HK-2 (cell line): ENCODE results near the gene WDR38.

Source experiments
- DNase-seq: peaks from one replicate; pipeline ENCODE4 v3.0.0-alpha.2; 2018; ENCODE audit not compliant: unreplicated experiment

Gene WDR38

DNA sequence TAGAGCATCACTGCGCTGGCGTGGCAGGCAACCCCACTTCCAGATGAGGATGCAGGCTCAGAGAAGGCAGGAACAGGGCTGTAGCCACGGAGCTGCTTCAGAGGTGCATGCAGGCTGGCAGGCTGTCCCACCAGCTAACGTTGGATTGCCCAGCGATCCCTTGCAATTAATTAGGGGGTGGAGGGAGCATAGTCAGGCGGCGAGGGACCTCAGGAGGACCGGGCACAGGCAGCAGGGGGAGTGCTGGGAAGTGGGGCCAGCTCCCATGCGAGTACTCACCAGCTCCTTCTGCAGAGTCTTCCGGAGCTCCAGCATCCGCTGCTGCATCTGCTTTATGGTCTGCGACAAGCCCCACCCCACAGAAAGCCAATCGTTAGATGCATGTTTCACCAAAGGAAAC lies 29.0 kb downstream of the WDR38 start:
- DNase-seq = no peak

DNA sequence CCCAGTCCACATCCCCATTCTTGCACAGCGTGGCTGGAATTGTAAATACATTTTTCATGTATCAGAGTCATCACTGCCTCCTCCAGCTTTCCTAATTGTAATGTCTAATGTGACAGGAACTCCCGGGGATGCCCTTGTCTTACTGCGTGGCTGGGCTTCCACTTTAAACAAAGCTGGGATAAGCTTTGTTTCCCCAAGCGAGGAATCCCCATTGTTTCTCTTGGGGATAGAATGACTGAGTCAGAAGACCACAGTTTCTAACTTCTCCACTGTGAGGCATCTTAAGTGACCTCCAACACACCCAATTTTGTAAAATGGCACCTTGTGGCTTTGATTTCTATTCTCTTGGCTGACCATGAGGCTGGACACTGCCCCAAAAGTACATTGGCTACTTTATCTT lies 31.1 kb downstream of the WDR38 start:
- no peak for DNase-seq

DNA sequence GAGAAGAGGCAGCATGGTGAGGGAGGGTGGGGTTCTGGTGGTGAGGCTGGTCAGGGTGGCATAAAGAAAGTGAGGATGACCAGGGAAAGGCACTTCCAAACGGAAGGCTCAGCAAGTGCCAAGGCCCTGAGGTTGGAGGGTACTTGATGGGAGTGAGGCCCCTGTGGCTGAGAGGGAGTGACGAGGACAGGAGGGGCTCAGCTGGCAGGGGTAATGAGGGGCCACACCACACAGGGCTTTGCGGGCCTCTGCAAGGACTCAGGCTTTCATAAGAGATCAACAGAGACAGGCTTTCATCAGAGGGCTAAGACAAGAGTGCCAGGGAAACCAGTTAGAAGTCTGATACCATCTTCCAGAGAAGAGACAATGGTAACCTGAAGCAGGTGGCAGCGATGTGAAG lies 32.3 kb downstream of the WDR38 start:
- no peak for DNase-seq

DNA sequence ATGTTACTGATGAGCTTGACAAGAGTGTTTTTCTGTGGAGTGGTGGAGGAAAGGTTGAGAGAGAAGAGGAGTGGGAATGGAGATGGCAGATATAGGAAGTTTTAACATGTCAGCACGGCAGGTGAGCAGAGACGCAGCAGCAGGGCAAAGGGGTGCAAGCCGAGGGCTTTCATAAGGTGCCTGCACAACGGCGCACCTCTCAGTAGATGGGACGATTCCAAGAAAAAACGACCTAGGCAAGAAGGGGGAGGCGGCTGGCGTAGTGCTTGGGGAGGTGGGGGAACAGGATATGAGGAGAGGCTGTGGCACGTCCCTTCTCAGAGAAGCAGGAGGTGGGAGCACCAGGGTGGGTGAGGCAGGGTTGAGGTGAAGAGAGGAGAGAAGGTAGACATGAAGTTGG lies 33.2 kb downstream of the WDR38 start:
- no peak for DNase-seq

DNA sequence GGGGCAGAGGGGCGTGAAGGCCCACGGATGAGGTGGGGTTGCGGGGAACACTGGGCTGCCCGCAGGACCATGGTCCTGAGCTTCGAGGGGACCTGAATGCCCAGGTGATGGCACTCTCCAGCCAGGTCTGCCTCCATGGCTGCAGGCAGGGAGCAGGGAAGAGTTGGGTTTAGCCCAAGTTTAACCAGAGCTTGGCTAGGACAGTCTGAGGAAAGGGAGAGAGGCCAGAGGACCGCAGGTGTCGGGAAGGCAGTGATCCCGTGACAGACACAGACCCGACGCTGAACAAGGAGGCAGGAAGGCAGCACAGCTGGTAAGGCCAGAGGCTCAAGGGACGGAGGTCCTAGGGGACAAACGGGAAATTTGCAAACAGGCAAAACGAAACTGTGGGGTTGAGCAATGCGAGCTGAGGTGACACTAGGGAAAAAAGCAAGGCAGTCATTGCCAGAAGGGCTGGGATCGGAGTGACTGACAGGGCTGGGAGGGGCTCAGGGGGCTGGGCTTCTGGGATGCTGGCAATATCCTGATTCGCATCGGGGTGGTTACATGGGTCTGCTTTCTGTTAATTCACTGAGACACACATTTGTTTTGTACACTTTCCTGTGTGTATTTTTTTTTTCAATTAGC lies 33.7 kb downstream of the WDR38 start:
- DNase-seq = no peak

DNA sequence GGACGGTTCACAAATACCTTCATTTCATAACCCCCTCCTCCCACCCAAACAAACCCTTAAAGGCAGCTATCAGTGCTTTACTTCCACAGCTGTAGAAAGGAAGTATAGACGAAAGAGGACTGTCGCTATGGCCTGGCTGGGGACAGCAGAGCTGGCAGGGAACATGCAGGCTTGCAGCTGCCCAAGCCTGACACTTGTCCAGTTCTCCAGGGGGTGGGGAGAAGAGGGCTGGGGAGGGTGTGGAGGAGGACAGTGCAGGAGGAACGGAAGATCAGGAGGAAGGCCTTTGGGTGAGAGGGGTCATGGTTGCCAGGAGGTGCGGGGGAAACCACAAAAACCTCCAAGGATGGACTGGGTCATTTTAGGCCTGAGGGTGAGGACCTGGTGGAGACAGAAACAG lies 34.6 kb downstream of the WDR38 start:
- no peak for DNase-seq

DNA sequence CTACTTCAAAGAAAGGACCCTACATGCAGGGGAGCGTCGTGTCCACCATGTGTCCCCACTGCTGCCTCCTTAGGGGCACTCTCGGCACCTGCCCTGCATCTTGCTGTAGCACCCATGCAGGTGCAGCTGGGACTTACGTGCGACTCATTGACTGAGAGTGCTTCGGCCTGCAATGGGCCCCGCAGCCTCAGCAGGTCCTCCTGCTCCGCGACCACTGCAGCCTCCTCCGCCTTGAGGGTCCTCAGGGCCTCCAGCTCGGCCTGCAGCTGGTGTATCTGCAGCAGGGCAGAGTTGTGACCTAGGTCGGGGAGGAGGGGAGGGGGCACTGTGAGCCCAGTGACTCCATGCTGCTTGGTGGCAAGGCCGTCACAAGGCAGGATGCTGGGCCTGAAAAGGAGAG lies 35.7 kb downstream of the WDR38 start:
- DNase-seq = no peak

DNA sequence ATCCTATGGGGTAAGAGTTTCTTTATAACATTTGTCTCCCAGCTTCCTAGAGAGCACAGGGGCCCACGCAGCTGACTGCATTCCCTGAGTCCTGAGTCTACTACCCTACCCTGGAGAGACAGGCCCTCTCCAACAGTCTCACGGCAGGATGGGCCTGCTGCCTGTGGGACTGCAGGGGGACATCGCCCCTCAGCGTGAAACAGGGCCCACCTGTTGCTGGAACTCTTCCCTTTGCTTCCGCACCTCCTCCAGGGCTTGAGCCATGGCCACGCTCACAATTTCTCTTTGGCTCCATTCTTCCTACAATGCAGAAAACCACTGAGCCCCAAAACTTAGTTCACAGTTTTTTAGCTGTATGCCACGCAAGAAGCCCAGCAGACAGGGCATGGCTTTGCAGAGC lies 36.9 kb downstream of the WDR38 start:
- DNase-seq = no peak

DNA sequence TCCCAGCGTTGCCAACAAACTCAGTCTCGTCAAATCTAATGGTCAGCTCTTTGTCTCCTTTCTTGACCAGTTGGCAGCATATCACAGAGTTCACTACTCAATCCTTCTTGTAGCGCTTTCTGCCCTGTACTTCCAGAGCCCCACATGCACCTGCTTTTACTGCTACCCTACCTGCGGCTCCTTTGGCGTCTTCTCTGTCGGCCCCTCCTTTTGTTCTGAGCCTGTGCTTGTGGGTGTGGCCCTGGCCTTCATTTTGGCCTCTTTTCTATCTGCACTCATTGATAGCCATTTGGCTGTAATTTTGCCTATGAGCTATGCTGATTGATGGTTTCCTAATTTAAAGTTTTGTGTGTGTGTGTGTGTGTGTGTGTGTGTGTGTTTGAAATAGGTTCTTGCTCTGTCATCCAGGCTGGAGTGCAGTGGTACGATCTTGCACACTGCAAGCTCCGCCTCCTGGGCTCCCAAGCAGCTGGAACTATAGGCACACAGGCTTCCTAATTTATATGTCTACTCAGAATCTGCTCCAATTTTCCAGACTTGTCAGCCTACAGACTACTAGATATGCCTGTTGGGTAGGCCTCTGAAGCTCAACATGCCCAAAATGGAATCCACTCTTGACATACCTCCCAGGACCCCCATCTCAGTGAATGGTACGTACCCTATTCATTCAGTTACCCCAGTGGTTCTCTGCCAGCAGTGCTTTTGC lies 40.9 kb downstream of the WDR38 start:
- no peak for DNase-seq

DNA sequence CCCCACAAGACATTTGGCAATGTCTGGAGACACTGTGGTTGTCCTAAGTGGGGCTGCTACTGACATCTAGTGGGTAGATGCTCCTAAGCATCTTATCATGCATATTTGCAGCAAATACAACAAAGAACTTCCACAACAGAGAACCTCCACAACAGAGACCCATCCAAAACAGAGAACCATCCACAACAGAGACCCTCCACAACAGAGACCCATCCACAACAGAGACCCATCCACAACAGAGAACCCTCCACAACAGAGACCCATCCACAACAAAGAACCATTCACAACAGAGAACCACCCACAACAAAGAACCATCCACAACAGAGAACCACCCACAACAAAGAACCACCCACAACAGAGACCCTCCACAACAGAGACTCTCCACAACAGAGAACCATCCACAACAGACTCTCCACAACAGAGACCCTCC lies 41.5 kb downstream of the WDR38 start:
- no peak for DNase-seq

DNA sequence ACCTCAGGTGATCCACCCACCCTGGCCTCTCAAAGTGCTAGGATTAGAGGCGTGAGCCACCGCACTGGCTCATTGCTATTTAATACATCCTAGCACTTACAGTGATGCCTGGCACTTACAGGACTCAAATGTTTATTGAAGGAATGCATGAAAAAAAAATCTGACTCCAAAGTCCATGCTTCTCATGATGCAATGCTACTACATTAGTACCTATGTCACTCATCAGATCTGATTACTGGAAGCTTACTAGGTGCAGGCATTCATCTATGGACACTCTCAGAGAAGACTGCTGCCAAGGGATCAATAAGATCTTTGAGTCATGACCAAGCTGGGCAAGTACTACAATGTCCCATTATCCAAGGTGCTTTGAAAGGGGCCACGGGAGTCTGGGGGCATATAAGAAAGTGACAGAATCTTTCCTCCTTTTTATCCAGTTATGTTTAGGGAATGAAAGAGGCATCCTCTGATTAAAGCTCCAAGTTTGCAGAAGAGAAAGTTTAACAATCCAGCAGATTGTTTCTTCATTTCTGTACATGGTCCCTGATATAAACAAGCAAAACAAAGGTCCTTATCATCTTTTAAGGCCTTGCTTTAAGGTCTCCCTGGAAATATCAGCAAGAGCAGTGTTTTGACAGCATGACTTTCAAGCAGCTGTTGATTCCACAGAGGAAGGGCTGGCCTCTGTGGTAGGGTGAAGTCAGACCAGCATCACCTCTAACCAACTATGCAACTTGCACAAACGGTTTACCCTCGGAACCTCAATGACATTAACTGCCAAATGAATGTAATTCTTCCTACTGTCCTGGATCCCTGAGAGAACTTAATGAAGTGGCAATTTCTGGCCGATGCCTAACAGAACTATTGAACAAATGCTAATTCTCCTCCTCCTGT lies 44.6 kb downstream of the WDR38 start:
- no peak for DNase-seq

DNA sequence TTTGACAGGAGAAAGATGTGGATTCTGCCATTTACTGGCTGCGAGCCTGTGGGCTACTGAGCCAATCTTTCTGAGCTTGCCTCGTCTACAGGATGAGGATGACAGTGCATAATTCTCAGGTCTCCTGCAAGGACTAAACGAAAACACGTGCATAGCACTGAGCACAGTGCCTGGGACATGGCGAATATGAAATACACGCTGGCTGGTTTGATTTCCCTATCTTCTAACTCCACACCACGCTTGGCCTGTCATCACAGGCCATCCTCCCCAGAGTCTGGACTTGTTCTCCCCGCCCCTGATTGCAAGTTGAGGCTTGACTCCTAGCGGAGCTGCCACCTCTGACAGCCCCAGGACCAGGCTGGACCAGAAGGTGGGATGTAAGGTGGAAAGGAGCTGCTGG lies 46.6 kb downstream of the WDR38 start:
- no peak for DNase-seq

DNA sequence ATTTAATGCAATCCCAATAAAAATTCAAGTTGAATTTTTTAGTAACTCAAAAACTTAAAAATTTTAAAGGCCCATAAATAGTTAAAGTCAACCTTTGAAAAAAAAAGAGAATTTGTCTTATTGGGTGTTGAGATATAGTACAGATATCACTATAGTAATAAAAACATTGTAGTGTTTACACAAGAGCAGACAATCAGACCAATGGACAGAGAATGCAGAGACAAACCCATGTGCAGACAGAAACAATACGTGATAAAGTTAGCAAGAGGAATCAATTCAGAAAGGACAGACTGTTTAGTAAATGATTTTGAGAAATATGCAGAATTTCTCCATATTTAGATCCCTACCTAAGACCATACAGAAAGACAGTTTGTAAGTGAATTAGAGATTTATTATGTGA lies 53.7 kb downstream of the WDR38 start:
- DNase-seq = no peak
